GM21723 (cell line): Measurements from ENCODE around the gene SPON1.

Experiments used
- ATAC-seq: cut with Tn5 transposase; IDR thresholded peaks from one replicate; pipeline ENCODE4 v1.9.1; 2021; ENCODE audit warnings: mild to moderate bottlenecking, moderate library complexity; ENCODE audit not compliant: unreplicated experiment

The SPON1 gene

DNA sequence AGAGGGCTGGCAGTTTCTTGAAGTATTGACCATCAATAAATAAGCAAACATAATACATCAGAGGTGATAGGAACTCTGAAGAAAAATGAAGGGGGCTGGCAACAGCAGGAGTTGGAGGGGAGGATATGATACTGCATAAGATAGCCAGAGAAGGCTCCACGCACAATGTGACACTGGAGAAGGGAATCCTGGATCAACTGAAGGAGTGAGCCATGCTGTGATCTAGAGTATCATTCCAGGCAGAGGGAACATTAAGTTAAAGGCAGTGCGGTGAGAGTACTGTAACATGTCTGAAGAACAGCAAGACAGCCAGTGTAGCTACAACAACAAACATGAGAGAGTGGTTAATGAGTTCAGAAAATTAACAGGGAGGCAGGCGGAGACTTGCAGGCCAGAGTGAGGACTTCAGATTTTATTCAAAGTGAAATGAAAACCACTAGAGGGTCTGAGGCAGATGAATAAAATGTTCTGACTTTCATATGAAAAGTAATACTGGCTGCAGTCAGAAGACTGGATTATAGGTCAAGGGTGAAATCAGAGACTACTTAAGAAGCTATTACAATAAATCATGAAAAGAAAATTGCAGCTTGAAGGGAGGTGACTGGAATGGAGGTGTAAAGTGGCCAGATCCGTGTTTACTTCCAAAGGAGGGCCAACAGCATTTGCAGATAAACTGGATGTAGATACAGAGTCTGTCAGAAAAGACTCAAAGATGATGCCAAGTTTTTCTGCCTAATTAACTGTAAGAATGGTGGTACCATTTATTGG lies 347.1 kb downstream of the SPON1 start:
- ATAC-seq: no peak

DNA sequence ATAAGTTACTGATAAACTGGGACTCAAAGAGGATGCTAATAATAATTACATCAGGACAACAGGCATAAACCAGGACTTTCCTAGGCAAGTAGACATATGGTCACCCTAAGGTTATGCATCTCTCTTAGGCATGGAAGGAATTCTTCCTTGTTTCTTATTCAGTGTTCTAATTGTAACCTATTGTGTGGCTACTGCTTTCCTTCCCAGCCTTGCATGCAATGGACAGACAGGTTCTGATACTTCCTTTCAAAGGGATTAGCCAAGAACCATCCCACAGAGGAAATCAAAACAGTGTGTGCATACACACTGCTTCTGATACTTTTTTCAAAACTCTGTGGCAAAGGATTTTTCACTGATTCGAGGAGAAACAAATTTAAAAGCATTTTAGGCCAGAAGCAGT lies 348.2 kb downstream of the SPON1 start:
- ATAC-seq: no peak

DNA sequence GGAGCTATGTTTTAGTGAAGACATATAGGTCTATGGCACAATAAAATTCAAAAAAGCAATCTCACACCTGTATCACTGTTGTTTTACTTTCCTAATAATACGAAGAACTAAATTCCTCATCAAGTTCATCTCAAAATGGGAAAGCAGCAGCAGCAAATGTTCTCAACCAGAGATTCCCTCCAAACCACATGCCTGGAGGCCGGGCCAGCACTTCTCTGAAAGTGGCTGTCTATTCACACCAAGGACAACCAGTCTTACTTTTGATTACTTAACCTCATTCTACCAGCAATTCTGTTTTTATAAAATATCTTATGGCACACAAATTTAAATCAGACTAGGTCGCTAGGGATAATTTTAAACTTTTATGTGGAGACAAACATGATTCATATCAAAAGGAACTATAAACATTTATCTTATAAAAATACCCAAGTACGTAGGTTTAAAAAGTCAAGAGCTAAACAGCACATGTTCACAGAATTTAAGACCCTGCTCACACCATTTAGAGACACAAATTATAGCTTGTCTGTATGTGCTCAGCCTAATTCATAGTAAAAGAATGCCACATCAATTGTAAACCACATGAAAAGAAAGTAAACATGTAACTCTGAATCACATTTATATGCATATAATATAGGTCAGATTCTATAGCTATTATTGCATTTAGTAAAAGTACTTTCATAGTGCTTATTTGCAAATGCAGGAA lies 350.4 kb downstream of the SPON1 start:
- no peak for ATAC-seq

DNA sequence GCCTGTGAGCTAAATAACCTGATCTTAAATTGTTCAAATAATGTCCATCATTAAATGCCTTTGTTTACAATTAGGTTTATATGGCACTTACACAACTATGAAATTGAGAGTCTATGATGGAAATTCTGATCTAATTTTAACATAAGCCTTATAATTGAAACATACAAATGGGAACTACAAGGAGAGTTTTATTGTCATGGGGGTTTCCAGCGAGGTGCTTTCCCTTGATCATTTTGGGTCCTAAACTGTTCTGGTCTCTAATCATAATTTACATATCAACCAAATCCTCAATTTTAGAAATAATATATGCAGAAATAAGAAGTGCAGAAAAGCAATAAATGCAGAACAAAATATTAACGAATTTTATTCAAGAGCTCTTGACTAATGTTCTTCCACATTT lies 351.6 kb downstream of the SPON1 start:
- ATAC-seq: no peak

DNA sequence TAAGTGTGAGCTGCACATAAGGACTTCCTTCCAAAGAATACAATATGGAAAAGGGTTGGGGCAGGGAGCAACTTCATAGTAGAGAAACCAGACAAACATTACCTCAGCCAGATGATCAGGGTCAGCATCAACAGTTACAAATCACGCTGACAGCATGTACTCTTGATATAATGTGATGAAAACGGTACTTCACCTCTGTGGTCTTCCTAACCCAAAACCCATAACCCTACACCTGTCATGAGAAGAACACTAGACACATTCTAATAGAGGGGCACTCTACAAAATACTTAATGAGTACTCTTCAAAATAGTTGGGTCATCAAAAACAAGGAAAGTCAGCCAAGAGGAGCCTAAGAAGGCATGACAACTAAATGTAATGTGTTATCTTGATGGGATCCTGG lies 352.6 kb downstream of the SPON1 start:
- ATAC-seq: no peak
